ENCODE measurements around the gene RSPRY1.

DNA sequence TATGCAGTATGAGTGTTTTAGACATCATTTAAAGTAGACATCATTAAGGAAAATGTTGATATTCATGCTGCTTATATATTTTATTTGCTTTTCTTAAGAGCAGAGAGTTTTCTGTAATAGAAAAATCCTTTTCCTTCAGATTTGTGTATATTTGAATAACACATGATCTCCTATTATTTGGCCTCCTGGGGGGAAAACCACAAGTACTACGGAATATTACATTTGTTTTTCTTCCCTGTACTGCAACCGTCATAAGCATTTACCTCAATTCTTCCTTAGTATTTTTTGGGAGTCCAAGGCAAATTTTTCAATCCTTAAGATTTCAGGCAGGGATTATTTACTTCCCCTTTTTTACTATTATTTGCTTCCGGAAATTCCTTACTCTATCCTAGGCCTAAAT lies 6.0 kb downstream of the RSPRY1 start:
- TF ChIP-seq GATA2 (IDR thresholded peaks at IDR 0.05; ENCODE audit: low read depth, low read length), result no peak
- TF ChIP-seq GATA3 (IDR thresholded peaks at IDR 0.05; ENCODE audit: low read depth, low read length), result no peak
